Measurements from ENCODE around the gene RNF17. TPM values are rescaled to one million over a fixed set of nuclear protein-coding genes. Genes with fewer than 3 reads are reported as not detected.
"Not testable (repeated sequence)": the region's sequence is repeated elsewhere in the genome, so short reads cannot be mapped to it uniquely, and the experiment has no call there.

Gene RNF17
- total RNA-seq, 1 donor: not detected

GRCh38 chr13:24723206-24723605, 40.8 kb upstream of the RNF17 start:
- H3K4me3 ChIP-seq (ENCODE audit: low read depth, low read length): no peak overlapping the region
- no peak for DNase-seq (ENCODE audit: low read depth)
- TF ChIP-seq CTCF (IDR thresholded peaks at IDR 0.05; ENCODE audit: insufficient read depth, low read length): no peak

DNA sequence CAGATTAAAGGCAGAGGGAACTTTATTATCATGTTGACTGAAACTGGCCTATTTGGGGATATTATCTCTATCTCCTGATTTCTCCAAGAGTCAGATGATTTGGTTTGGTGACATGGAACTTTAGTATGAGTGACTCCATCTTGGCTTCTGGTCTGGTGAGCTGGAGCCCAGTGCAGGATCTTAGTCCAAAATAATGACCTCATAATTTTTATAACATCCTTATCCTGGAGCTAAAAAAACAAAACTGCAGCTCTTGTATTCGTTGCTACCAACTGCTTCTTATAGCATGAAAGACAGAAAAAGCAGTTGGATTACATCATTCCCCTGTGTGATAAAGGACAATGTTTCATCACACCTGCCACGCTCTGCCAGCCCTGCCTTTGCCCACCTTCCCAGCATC, 39.3 kb upstream of the RNF17 start:
- TF ChIP-seq CTCF (IDR thresholded peaks at IDR 0.05; ENCODE audit: insufficient read depth, low read length): no peak
- DNase-seq (ENCODE audit: low read depth): peak; percentile 2
- H3K4me3 ChIP-seq (ENCODE audit: low read depth, low read length): no peak overlapping the region

DNA sequence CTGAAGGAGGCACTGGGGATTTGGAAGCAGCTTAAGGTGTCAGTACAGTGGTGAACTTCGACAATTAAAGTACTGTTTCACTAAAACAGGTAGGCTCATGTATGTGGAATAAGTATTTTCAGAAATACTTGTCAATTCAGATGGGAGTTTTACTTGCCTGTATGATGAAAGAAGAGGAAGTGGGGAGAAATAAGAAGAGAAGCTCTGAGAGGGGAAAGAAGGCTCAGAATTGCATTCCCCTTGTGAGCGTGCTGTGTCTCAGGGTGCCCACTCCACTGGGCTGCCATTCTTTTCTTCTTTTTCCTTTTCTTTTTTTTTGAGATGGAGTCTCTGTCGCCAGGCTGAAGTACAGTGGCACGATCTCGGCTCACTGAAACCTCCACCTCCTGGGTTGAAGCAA, 38.6 kb upstream of the RNF17 start:
- DNase-seq (ENCODE audit: low read depth): no peak
- no peak overlapping the region for H3K4me3 ChIP-seq (ENCODE audit: low read depth, low read length)
- no peak for TF ChIP-seq CTCF (IDR thresholded peaks at IDR 0.05; ENCODE audit: insufficient read depth, low read length)

GRCh38 chr13:24727731-24728601, 36.0 kb upstream of the RNF17 start:
- TF ChIP-seq CTCF (IDR thresholded peaks at IDR 0.05; ENCODE audit: insufficient read depth, low read length): peak; percentile 86
- DNase-seq (ENCODE audit: low read depth): peak; percentile 89
- no peak overlapping the region for H3K4me3 ChIP-seq (ENCODE audit: low read depth, low read length)

GRCh38 chr13:24730873-24731567, 32.9 kb upstream of the RNF17 start:
- not testable (repeated sequence) for H3K4me3 ChIP-seq (ENCODE audit: low read depth, low read length); DNase-seq (ENCODE audit: low read depth)

DNA sequence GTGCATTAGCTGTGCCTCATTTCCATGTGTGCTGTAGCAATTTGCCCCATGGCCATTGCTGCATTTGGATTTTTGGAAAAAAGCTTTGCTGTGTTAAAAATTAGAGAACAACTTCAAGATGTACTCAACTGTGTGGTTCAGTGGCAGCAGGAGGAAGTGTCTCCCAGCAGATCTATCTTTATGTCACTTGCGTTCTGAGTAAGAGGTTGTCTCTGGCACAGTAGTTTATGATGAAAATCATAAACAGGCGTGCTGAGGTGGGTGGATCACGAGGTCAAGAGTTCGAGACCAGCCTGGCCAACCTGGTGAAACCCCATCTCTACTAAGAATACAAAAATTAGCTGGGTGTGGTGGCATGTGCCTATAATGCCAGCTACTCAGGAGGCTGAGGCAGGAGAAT, 29.0 kb upstream of the RNF17 start:
- no peak for DNase-seq (ENCODE audit: low read depth)
- H3K4me3 ChIP-seq (ENCODE audit: low read depth, low read length): no peak overlapping the region
- TF ChIP-seq CTCF (IDR thresholded peaks at IDR 0.05; ENCODE audit: insufficient read depth, low read length): no peak

GRCh38 chr13:24737042-24737441, 26.9 kb upstream of the RNF17 start:
- no peak for DNase-seq (ENCODE audit: low read depth)
- no peak overlapping the region for H3K4me3 ChIP-seq (ENCODE audit: low read depth, low read length)
- no peak for TF ChIP-seq CTCF (IDR thresholded peaks at IDR 0.05; ENCODE audit: insufficient read depth, low read length)

All from fibroblast of the aortic adventitia (primary cell).